Stomach (tissue), 9 donors: Measurements from ENCODE around the gene GJB3. TPM values are rescaled to one million over a fixed set of nuclear protein-coding genes. Genes with fewer than 3 reads are reported as not detected.

ENCODE experiments used
- DNase-seq, 2 donors: peaks; one replicate each; pipeline versions ENCODE4 v3.0.0 to v3.0.0-alpha.2; 2013 to 2019
- H3K27ac ChIP-seq, 5 donors: fragments of 200-600 bp in 4 of 5; sonication (generic) in 4 of 5; one replicate each; pipeline ENCODE4 v1.5.1; 2013 to 2019; ENCODE audit warnings: mild to moderate bottlenecking in 1 of 5, moderate library complexity in 1 of 5
- H3K27me3 ChIP-seq, 3 donors: fragments of 200-600 bp; sonication (generic); one replicate each; pipeline ENCODE4 v1.5.1; 2017 to 2019; ENCODE audit warnings: mixed run types in 1 of 3
- H3K36me3 ChIP-seq, 4 donors: fragments of 200-600 bp; sonication (generic); 1 replicate in 3 of 4; 2 replicates in 1 of 4; pipeline ENCODE4 v1.5.1; 2016 to 2019
- H3K4me1 ChIP-seq, 4 donors: fragments of 200-600 bp; sonication (generic); one replicate each; pipeline ENCODE4 v1.5.1; 2016 to 2019
- H3K4me3 ChIP-seq, 4 donors: fragments of 200-600 bp; sonication (generic) in 3 of 4; one replicate each; pipeline ENCODE4 v1.5.1; 2016 to 2019; ENCODE audit warnings: mild to moderate bottlenecking in 1 of 4
- H3K9me3 ChIP-seq, 4 donors: fragments of 200-600 bp; sonication (generic); one replicate each; pipeline ENCODE4 v1.5.1; 2016 to 2019
- EP300 ChIP-seq: sonication (generic); formaldehyde crosslinking; IDR thresholded peaks from one replicate; pipeline ENCODE4 v1.6.1; 2017; ENCODE audit warnings: antibody characterized with exemption
- POLR2A ChIP-seq, 4 donors: fragments of 450-650 bp; IDR thresholded peaks; one replicate each; pipeline ENCODE4 v1.6.1; 2016; ENCODE audit warnings: antibody characterized with exemption in 4 of 4, control low read depth in 2 of 4, mild to moderate bottlenecking in 1 of 4, moderate library complexity in 1 of 4
- POLR2AphosphoS5 ChIP-seq, 3 donors: sonication (generic); formaldehyde crosslinking; IDR thresholded peaks; one replicate each; pipeline ENCODE4 v1.6.1; 2016; ENCODE audit warnings: antibody characterized with exemption in 3 of 3
- WGBS, 5 donors: extraction: QIAGEN DNeasy Blood & Tissue Kit in 3 of 5; methylation state at CpG; one replicate each; pipeline versions ENCODE4 v1.1.5 to v1.1.7; 2013 to 2018; 5-methylcytosine and 5-hydroxymethylcytosine counted together
- intact Hi-C: fragments of 100-400 bp; cut with DNase I; formaldehyde crosslinking; loops from one replicate; pipeline ENCODE4 v1.15.1; 2023; ENCODE audit warnings: low total_unique reads
- polyA plus RNA-seq, 3 donors: library from polyadenylated mRNA; stranded (reverse); fragments of 200-250 nt; gene quantifications; one replicate each; pipeline ENCODE4 v1.2.3, GENCODE V29; 2013
- total RNA-seq, 5 donors: library from RNA; depleted of rRNA; stranded (reverse); fragments of >200 nt; gene quantifications; one replicate each; pipeline versions ENCODE4 v1.1.0 to v1.2.3, GENCODE V29; 2014 to 2016
- TF ChIP-seq, protein P1 (sequence below), 7 experiments: fragments of 450-650 bp in 4 of 7; fragments of 200-600 bp in 3 of 7; sonication (generic) in 3 of 7; IDR thresholded peaks; one replicate each; pipeline ENCODE4 v1.5.1; 2016 to 2019; ENCODE audit warnings: antibody characterized with exemption in 7 of 7, control low read depth in 2 of 7, mild to moderate bottlenecking in 1 of 7
- donor health status: healthy with polysubstance abuse.
- donor health status: Bipolar disorder and iron deficiency.
- donor health status: healthy.

The GJB3 gene
- total and polyA plus RNA-seq, 8 donors = 0.58 to 32.3 (median 1.8) TPM; not detected in 1

DNA sequence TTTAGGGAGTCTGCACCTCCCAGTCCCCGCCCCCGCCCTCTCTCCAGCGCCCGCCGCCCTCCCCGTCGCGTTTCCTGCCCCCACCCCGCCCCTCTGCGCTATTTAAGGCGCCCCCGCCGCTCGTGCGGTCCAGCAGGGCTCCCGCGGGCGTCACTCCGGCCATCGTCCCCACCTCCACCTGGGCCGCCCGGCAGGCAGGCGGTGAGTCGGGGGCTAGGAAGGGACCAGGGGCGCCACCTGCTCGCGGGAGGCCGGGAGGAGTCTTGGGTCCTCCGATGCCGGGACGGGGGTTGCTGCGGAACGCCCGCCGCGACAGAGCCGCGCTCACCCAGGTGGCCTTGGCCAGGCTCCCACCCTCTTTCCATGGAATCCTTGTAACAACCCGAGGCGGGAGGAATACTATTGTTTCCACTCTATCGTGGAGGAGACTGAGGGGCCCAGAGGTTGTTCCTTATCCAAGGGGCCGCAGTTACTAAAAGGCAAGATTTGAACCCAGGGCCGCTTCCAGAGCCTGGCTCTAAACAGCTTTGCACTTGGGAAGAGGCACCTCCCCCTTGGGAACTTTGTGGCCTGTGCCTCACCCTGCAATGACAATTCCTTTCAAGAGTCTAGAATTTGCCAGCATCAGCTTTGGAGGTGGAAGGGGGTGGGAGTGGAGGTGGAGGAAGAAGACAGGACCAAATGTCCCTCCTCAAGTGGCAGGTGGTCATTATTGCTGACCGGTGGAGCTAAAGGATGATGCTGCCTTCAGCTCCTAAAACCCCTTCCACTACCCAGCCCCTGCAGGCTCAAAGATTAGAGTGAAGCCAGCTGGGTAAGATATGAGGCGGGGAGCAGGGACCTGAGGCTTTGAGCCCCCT lies 12.1 kb downstream of the GJB3 start, which contains the start of gene GJA4:
GJA4 (plus strand) TSS at position 132 of the 860 bp plus-strand sequence. CDS start 1,215 bp downstream, outside the sequence.
- H3K36me3 ChIP-seq = peaks cover 0 to 28% (median 5%) of the 10 kb centered on the region in 4 donors
- WGBS, 5 donors = 6 to 15% (median 9%) methylated on average over 27 to 45 of the region's 45 CpGs
- peaks cover 6 to 47% (median 14%) of the 10 kb centered on the region in 3 donors for H3K27me3 ChIP-seq
- DNase-seq = peak in 1 of 2 donors; percentile 49
- intact Hi-C loops = loop anchor here (5.0 kb wide), 1 partner anchor 54 kb away; no protein-coding TSS in a partner anchor
- peak within 1 kb of the TSS; percentile 14 to 48 (median 36) for H3K4me3 ChIP-seq
- peak within 1 kb of the TSS; percentile 0 to 59 (median 52) for H3K27ac ChIP-seq
- H3K9me3 ChIP-seq = no peaks in the 10 kb centered on the region
- TF ChIP-seq, protein P1, sequence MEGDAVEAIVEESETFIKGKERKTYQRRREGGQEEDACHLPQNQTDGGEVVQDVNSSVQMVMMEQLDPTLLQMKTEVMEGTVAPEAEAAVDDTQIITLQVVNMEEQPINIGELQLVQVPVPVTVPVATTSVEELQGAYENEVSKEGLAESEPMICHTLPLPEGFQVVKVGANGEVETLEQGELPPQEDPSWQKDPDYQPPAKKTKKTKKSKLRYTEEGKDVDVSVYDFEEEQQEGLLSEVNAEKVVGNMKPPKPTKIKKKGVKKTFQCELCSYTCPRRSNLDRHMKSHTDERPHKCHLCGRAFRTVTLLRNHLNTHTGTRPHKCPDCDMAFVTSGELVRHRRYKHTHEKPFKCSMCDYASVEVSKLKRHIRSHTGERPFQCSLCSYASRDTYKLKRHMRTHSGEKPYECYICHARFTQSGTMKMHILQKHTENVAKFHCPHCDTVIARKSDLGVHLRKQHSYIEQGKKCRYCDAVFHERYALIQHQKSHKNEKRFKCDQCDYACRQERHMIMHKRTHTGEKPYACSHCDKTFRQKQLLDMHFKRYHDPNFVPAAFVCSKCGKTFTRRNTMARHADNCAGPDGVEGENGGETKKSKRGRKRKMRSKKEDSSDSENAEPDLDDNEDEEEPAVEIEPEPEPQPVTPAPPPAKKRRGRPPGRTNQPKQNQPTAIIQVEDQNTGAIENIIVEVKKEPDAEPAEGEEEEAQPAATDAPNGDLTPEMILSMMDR (IDR thresholded peaks at IDR 0.05) = no peak
- TF ChIP-seq POLR2AphosphoS5 (IDR thresholded peaks at IDR 0.05) = peak in 2 of 3 donors; percentile 29 to 34
- peaks cover 9 to 19% (median 10%) of the 10 kb centered on the region in 4 donors for H3K4me1 ChIP-seq

DNA sequence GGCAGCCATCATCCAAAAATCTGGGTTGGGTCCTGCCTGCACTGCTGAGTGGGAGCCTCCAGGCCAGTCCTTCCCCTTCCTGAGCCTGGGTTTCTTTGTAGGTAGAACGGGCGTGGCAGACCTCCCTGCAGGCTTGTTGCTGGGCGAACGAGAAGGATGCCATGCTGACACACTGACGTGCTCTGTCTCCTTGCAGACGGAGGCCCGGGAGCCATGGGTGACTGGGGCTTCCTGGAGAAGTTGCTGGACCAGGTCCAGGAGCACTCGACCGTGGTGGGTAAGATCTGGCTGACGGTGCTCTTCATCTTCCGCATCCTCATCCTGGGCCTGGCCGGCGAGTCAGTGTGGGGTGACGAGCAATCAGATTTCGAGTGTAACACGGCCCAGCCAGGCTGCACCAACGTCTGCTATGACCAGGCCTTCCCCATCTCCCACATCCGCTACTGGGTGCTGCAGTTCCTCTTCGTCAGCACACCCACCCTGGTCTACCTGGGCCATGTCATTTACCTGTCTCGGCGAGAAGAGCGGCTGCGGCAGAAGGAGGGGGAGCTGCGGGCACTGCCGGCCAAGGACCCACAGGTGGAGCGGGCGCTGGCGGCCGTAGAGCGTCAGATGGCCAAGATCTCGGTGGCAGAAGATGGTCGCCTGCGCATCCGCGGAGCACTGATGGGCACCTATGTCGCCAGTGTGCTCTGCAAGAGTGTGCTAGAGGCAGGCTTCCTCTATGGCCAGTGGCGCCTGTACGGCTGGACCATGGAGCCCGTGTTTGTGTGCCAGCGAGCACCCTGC lies 13.2 kb downstream of the GJB3 start:
- WGBS, 5 donors = 80 to 89% (median 83%) methylated on average over 33 to 40 of the region's 40 CpGs
- peak in 1 of 2 donors; percentile 27 for DNase-seq
- Histone ChIP-seq H3K9me3 (no peaks in the 10 kb centered on the region), H3K36me3 (peaks cover 0 to 28% (median 5%) of the 10 kb centered on the region in 4 donors), H3K4me1 (peaks cover 9 to 18% (median 10%) of the 10 kb centered on the region in 4 donors), H3K4me3 (peak overlapping the region; percentile 3 to 48 (median 30)), H3K27me3 (peaks cover 6 to 47% (median 14%) of the 10 kb centered on the region in 3 donors), H3K27ac (peak overlapping the region in 2 of 5 donors; percentile 0 to 58)
- intact Hi-C loops = loop anchor here (5.0 kb wide), 1 partner anchor 53 kb away; no protein-coding TSS in a partner anchor
- TF ChIP-seq EP300 = no peak
- no peak for TF ChIP-seq POLR2AphosphoS5 (IDR thresholded peaks at IDR 0.05)
- TF ChIP-seq, protein P1 (IDR thresholded peaks at IDR 0.05) = no peak
- TF ChIP-seq POLR2A (IDR thresholded peaks at IDR 0.05) = no peak

DNA sequence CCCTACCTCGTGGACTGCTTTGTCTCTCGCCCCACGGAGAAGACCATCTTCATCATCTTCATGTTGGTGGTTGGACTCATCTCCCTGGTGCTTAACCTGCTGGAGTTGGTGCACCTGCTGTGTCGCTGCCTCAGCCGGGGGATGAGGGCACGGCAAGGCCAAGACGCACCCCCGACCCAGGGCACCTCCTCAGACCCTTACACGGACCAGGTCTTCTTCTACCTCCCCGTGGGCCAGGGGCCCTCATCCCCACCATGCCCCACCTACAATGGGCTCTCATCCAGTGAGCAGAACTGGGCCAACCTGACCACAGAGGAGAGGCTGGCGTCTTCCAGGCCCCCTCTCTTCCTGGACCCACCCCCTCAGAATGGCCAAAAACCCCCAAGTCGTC lies 13.8 kb downstream of the GJB3 start:
- H3K9me3 ChIP-seq = no peaks in the 10 kb centered on the region
- peaks cover 9 to 18% (median 10%) of the 10 kb centered on the region in 4 donors for H3K4me1 ChIP-seq
- intact Hi-C loops = loop anchor here (5.0 kb wide), 1 partner anchor 53 kb away; no protein-coding TSS in a partner anchor
- H3K27ac ChIP-seq = no peak overlapping the region
- DNase-seq = no peak
- H3K27me3 ChIP-seq = peaks cover 6 to 47% (median 14%) of the 10 kb centered on the region in 3 donors
- no peak for TF ChIP-seq POLR2A (IDR thresholded peaks at IDR 0.05)
- TF ChIP-seq, protein P1 (IDR thresholded peaks at IDR 0.05) = no peak
- no peak for TF ChIP-seq POLR2AphosphoS5 (IDR thresholded peaks at IDR 0.05)
- no peak for TF ChIP-seq EP300
- H3K36me3 ChIP-seq = peaks cover 0 to 28% (median 5%) of the 10 kb centered on the region in 4 donors
- peak overlapping the region in 3 of 4 donors; percentile 14 to 48 (median 45) for H3K4me3 ChIP-seq
- 81 to 97% (median 87%) methylated on average over 8 to 12 of the region's 12 CpGs for WGBS, 5 donors

DNA sequence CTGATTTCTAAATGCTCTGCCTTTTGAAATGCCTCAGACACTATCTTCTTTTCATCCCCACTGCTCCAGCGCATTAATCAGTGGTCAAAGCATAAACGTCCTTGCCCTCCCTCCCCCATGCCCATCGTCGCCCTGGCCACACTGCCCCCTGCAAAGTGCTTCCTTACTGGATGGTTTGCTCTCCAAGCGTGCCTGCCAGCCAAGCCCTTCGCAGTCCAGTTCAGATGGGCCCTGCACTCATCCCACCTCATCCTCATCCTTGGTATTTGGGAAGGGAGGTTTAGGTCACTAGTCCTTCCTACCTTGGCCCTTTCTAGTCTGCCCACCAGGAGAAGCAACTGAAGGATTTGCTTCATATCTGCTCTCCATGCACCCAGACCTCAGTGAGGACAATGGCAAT lies 14.9 kb downstream of the GJB3 start:
- no peak for DNase-seq
- H3K4me3 ChIP-seq = peak overlapping the region; percentile 14 to 48 (median 32)
- intact Hi-C loops = no loop called here
- H3K9me3 ChIP-seq = no peaks in the 10 kb centered on the region
- H3K4me1 ChIP-seq = peaks cover 9 to 18% (median 10%) of the 10 kb centered on the region in 4 donors
- TF ChIP-seq, protein P1 (IDR thresholded peaks at IDR 0.05) = no peak
- no peak for TF ChIP-seq POLR2A (IDR thresholded peaks at IDR 0.05)
- TF ChIP-seq POLR2AphosphoS5 (IDR thresholded peaks at IDR 0.05) = no peak
- TF ChIP-seq EP300 = no peak
- H3K27ac ChIP-seq = no peak overlapping the region
- peaks cover 0 to 28% (median 5%) of the 10 kb centered on the region in 4 donors for H3K36me3 ChIP-seq
- H3K27me3 ChIP-seq = peaks cover 6 to 41% (median 14%) of the 10 kb centered on the region in 3 donors
- WGBS, 5 donors = 61 to 81% (median 80%) methylated on average over 6 of the region's 6 CpGs
